ENCODE measurements around the gene SH3PXD2A. TPM values are rescaled to one million over a fixed set of nuclear protein-coding genes. Genes with fewer than 3 reads are reported as not detected.
"Not testable (repeated sequence)": the region's sequence is repeated elsewhere in the genome, so short reads cannot be mapped to it uniquely, and the experiment has no call there.

The SH3PXD2A gene
- total RNA-seq, 1 donor from 2014 or later: 67.3 TPM

- DNase-seq: no peak
Observed at GRCh38 chr10:103620352-103620740, 235.0 kb downstream of the SH3PXD2A start.

GRCh38 chr10:103619424-103620351 lies 235.7 kb downstream of the SH3PXD2A start:
- DNase-seq: no peak

GRCh38 chr10:103618575-103619423 lies 236.6 kb downstream of the SH3PXD2A start:
- DNase-seq: no peak

GRCh38 chr10:103617602-103618385 lies 237.6 kb downstream of the SH3PXD2A start:
- no peak for DNase-seq

GRCh38 chr10:103616705-103617601 lies 238.4 kb downstream of the SH3PXD2A start:
- no peak for DNase-seq

GRCh38 chr10:103614306-103615158 lies 240.8 kb downstream of the SH3PXD2A start:
- DNase-seq: no peak

GRCh38 chr10:103613616-103614015 lies 241.8 kb downstream of the SH3PXD2A start:
- peak; percentile 82 for DNase-seq

GRCh38 chr10:103612462-103613365 lies 242.7 kb downstream of the SH3PXD2A start:
- no peak for DNase-seq

GRCh38 chr10:103610921-103611511 lies 244.4 kb downstream of the SH3PXD2A start:
- no peak for DNase-seq

- peak; percentile 51 for DNase-seq
Observed at GRCh38 chr10:103610083-103610472, 245.3 kb downstream of the SH3PXD2A start.

GRCh38 chr10:103609231-103610082 lies 245.9 kb downstream of the SH3PXD2A start:
- no peak for DNase-seq

- DNase-seq: not testable (repeated sequence)
Observed at GRCh38 chr10:103608056-103608455, 247.3 kb downstream of the SH3PXD2A start.

- not testable (repeated sequence) for DNase-seq
Observed at GRCh38 chr10:103607051-103607450, 248.3 kb downstream of the SH3PXD2A start.

- not testable (repeated sequence) for DNase-seq
Observed at GRCh38 chr10:103606097-103606438, 249.3 kb downstream of the SH3PXD2A start.

GRCh38 chr10:103605359-103606096 lies 249.8 kb downstream of the SH3PXD2A start:
- peak; percentile 61 for DNase-seq

- no peak for DNase-seq
Observed at GRCh38 chr10:103603382-103603781, 252.0 kb downstream of the SH3PXD2A start.

- no peak for DNase-seq
Observed at GRCh38 chr10:103602852-103603155, 252.6 kb downstream of the SH3PXD2A start.
